Spleen (tissue), 7 donors: ENCODE results near the gene UGT1A10.

Source experiments
- POLR2A ChIP-seq, 3 donors: fragments of 450-650 bp; IDR thresholded peaks; one replicate each; pipeline ENCODE4 v1.5.1; 2017; ENCODE audit warnings: antibody characterized with exemption in 3 of 3, mild to moderate bottlenecking in 1 of 3
- TF ChIP-seq, protein P1 (sequence below), 11 experiments: fragments of 200-600 bp in 7 of 11; fragments of 450-650 bp in 4 of 11; sonication (generic) in 4 of 11; IDR thresholded peaks in 8 of 11; conservative IDR thresholded peaks in 3 of 11; 1 replicate in 7 of 11; 2 replicates in 4 of 11; pipeline versions ENCODE4 v1.4.0 to v1.8.0; 2016 to 2021; ENCODE audit warnings: antibody characterized with exemption in 11 of 11, inconsistent platforms in 4 of 11, mild to moderate bottlenecking in 1 of 11
- donor health status: DM: no; HTN: no; CAD: no; lungs with moderate emphysema.
- donor health status: DM: no; HTN: no; CAD: no.
- donor health status: DM: no; HTN: no; CAD: no.

DNA sequence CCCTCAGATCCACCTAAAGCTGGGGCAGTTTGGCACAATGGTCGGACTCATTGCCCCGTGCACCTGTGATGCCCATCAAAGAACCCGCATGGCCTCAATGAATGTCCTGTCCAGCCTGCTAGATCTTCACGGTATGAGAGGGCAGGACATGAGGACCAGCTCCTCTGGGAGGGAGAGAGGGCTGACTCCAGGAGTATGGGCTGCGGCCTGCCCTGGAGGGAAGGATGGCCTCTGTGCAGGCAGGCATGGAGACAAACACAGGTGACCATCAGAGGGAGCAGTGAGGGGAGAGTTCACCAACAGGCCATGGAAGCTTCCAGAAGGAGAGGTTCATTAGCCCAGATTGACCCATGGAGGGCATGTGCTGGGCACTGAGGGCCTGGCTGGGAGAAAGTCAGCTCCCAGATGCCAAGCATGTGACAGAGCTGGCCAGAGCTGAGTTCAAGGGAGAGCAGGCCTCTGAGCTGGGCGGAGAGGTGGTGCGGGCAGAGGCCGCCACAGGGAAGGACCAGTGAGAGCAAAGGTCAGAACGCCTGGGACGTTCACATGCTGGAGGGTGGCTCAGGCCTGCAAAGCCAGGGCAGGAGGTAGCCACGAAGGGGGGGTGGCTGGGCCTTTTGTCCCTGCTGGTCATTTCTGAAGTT, 181.9 kb downstream of the UGT1A10 start:
- no peak for TF ChIP-seq POLR2A (IDR thresholded peaks at IDR 0.05)
- TF ChIP-seq, protein P1, sequence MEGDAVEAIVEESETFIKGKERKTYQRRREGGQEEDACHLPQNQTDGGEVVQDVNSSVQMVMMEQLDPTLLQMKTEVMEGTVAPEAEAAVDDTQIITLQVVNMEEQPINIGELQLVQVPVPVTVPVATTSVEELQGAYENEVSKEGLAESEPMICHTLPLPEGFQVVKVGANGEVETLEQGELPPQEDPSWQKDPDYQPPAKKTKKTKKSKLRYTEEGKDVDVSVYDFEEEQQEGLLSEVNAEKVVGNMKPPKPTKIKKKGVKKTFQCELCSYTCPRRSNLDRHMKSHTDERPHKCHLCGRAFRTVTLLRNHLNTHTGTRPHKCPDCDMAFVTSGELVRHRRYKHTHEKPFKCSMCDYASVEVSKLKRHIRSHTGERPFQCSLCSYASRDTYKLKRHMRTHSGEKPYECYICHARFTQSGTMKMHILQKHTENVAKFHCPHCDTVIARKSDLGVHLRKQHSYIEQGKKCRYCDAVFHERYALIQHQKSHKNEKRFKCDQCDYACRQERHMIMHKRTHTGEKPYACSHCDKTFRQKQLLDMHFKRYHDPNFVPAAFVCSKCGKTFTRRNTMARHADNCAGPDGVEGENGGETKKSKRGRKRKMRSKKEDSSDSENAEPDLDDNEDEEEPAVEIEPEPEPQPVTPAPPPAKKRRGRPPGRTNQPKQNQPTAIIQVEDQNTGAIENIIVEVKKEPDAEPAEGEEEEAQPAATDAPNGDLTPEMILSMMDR (IDR thresholded peaks at IDR 0.05 in 8 of 11, conservative IDR thresholded peaks at IDR 0.05 in 3 of 11): no peak
